Aorta (tissue), 5 donors: ENCODE results near the gene SYNCRIP. TPM values are rescaled to one million over a fixed set of nuclear protein-coding genes. Genes with fewer than 3 reads are reported as not detected.
"Not testable (repeated sequence)": the region's sequence is repeated elsewhere in the genome, so short reads cannot be mapped to it uniquely, and the experiment has no call there.

Experiments used
- ATAC-seq: fragments of 200-7000 bp; cut with Tn5 transposase; one replicate; pipeline ENCODE4 v1.9.1; 2022; ENCODE audit warnings: moderate library complexity; ENCODE audit not compliant: low FRiP score
- DNase-seq, 2 donors: peaks; one replicate each; pipeline ENCODE4 v3.0.0-alpha.2; 2020
- H3K27ac ChIP-seq, 2 donors: one replicate each; pipeline ENCODE4 v1.5.1; 2013; ENCODE audit warnings: low read length in 2 of 2, mild to moderate bottlenecking in 2 of 2, moderate library complexity in 2 of 2, control low read depth in 1 of 2, inconsistent platforms in 1 of 2, low read depth in 1 of 2
- H3K27me3 ChIP-seq, 2 donors: one replicate each; pipeline ENCODE4 v1.6.1; 2013; ENCODE audit warnings: control low read depth in 1 of 2, low read length in 1 of 2, mild to moderate bottlenecking in 1 of 2, moderate library complexity in 1 of 2; ENCODE audit not compliant: insufficient read depth in 2 of 2, control insufficient read depth in 1 of 2
- H3K36me3 ChIP-seq, 2 donors: one replicate each; pipeline ENCODE4 v1.6.1; 2013; ENCODE audit warnings: control low read depth in 1 of 2, low read length in 1 of 2, mild to moderate bottlenecking in 1 of 2; ENCODE audit not compliant: insufficient read depth in 2 of 2, control insufficient read depth in 1 of 2
- H3K4me1 ChIP-seq, 2 donors: one replicate each; pipeline ENCODE4 v1.6.1; 2013; ENCODE audit warnings: low read length in 2 of 2, control low read depth in 1 of 2, mild to moderate bottlenecking in 1 of 2, moderate library complexity in 1 of 2; ENCODE audit not compliant: insufficient read depth in 2 of 2, control insufficient read depth in 1 of 2
- H3K4me3 ChIP-seq, 2 donors: one replicate each; pipeline ENCODE4 v1.5.1; 2013; ENCODE audit warnings: low read length in 2 of 2, control low read depth in 1 of 2, mild to moderate bottlenecking in 1 of 2
- H3K9me3 ChIP-seq: one replicate; pipeline ENCODE4 v1.6.1; 2013; ENCODE audit warnings: mild to moderate bottlenecking, low read length; ENCODE audit not compliant: control insufficient read depth
- WGBS, 2 donors: extraction: QIAGEN DNeasy Blood & Tissue Kit; methylation state at CpG; one replicate each; pipeline ENCODE4 v1.1.7; 2013; 5-methylcytosine and 5-hydroxymethylcytosine counted together
- intact Hi-C, 2 donors: fragments of 100-400 bp; cut with DNase I; formaldehyde crosslinking; loops; one replicate each; pipeline versions ENCODE4 v1.14.2 to v1.15.0; 2022
- polyA plus RNA-seq, 2 donors: library from polyadenylated mRNA; stranded (reverse); fragments of 200-250 nt; gene quantifications; one replicate each; pipeline ENCODE4 v1.2.3, GENCODE V29; 2013
- total RNA-seq, 2 donors: library from RNA; stranded (reverse); fragmentation: NEBNext Ultra II Directional; extraction: Animal tissue kit (Norgen Biotek cat#: 25700); gene quantifications; one replicate each; pipeline ENCODE4 v1.2.1, GENCODE V29; 2021
- donor health status: healthy with polysubstance abuse.
- donor health status: Bipolar disorder and iron deficiency.
- donor health status: DM: no; HTN: no; CAD: no.
- donor health status: DM: no; HTN: no; CAD: no.
- donor health status: DM: yes; HTN: yes; CAD: no.

Gene SYNCRIP
- total and polyA plus RNA-seq, 4 donors: 35.2 to 119 (median 75.2) TPM

- intact Hi-C loops: no loop called here
Observed at GRCh38 chr6:85579581-85579980, 63.1 kb downstream of the SYNCRIP start.

GRCh38 chr6:85576476-85576875 is 66.2 kb downstream of the SYNCRIP start:
- H3K4me1 ChIP-seq: peaks cover 0 to 2% of the 10 kb centered on the region in 2 donors
- H3K27me3 ChIP-seq: no peaks in the 10 kb centered on the region
- H3K4me3 ChIP-seq: no peak overlapping the region
- H3K27ac ChIP-seq: no peak overlapping the region
- intact Hi-C loops: no loop called here
- peaks cover 0 to 2% of the 10 kb centered on the region in 2 donors for H3K36me3 ChIP-seq
- DNase-seq (no peak), ATAC-seq (no peak)
- WGBS, 2 donors: 85% methylated on average over 2 of the region's 2 CpGs
- H3K9me3 ChIP-seq: no peaks in the 10 kb centered on the region

More at GRCh38 chr6:85579581-85579980, 63.1 kb downstream of the SYNCRIP start:
- Histone ChIP-seq H3K36me3 (peaks cover 0 to 2% of the 10 kb centered on the region in 2 donors), H3K27ac (no peak overlapping the region), H3K4me1 (peaks cover 0 to 2% of the 10 kb centered on the region in 2 donors), H3K27me3 (no peaks in the 10 kb centered on the region), H3K4me3 (no peak overlapping the region), H3K9me3 (no peaks in the 10 kb centered on the region)
- DNase-seq (no peak), ATAC-seq (no peak)
- WGBS, 2 donors: 59 to 75% methylated on average over 4 of the region's 4 CpGs

- intact Hi-C loops: no loop called here
- Histone ChIP-seq H3K9me3 (no peaks in the 10 kb centered on the region), H3K27me3 (no peaks in the 10 kb centered on the region), H3K4me1 (peaks cover 0 to 2% of the 10 kb centered on the region in 2 donors), H3K4me3 (no peak overlapping the region), H3K27ac (no peak overlapping the region), H3K36me3 (peaks cover 0 to 2% of the 10 kb centered on the region in 2 donors)
- no peak for DNase-seq
- no peak for ATAC-seq
Observed at GRCh38 chr6:85574932-85575598, 67.6 kb downstream of the SYNCRIP start.

- H3K4me3 ChIP-seq: no peak overlapping the region
- no peaks in the 10 kb centered on the region for H3K27me3 ChIP-seq
- no peak for DNase-seq
- H3K9me3 ChIP-seq: no peaks in the 10 kb centered on the region
- no peak for ATAC-seq
- H3K27ac ChIP-seq: no peak overlapping the region
- peaks cover 0 to 2% of the 10 kb centered on the region in 2 donors for H3K4me1 ChIP-seq
- intact Hi-C loops: no loop called here
- H3K36me3 ChIP-seq: peaks cover 0 to 2% of the 10 kb centered on the region in 2 donors
Observed at GRCh38 chr6:85569323-85569722, 73.4 kb downstream of the SYNCRIP start.

- intact Hi-C loops: no loop called here
Observed at GRCh38 chr6:85568411-85568810, 74.3 kb downstream of the SYNCRIP start.

GRCh38 chr6:85565736-85566135 is 77.0 kb downstream of the SYNCRIP start:
- H3K36me3 ChIP-seq: peaks cover 0 to 2% of the 10 kb centered on the region in 2 donors
- 23 to 25% methylated on average over 1 of the region's 1 CpG for WGBS, 2 donors
- no peak for ATAC-seq

More at GRCh38 chr6:85568411-85568810, 74.3 kb downstream of the SYNCRIP start:
- no peak for DNase-seq
- no peak for ATAC-seq
- Histone ChIP-seq H3K36me3 (peaks cover 0 to 2% of the 10 kb centered on the region in 2 donors), H3K4me1 (peaks cover 0 to 2% of the 10 kb centered on the region in 2 donors), H3K27ac (no peak overlapping the region), H3K9me3 (no peaks in the 10 kb centered on the region), H3K27me3 (no peaks in the 10 kb centered on the region), H3K4me3 (no peak overlapping the region)
- 70 to 72% methylated on average over 6 of the region's 6 CpGs for WGBS, 2 donors

GRCh38 chr6:85564223-85564622 is 78.5 kb downstream of the SYNCRIP start:
- intact Hi-C loops, H3K4me1 ChIP-seq, H3K27me3 ChIP-seq, H3K36me3 ChIP-seq, ATAC-seq, H3K4me3 ChIP-seq, H3K27ac ChIP-seq, H3K9me3 ChIP-seq, DNase-seq: not testable (repeated sequence)
- 100% methylated on average over 1 of the region's 2 CpGs for WGBS, 2 donors

More at GRCh38 chr6:85565736-85566135, 77.0 kb downstream of the SYNCRIP start:
- DNase-seq: no peak
- H3K27me3 ChIP-seq: no peaks in the 10 kb centered on the region
- no peaks in the 10 kb centered on the region for H3K9me3 ChIP-seq
- no peak overlapping the region for H3K27ac ChIP-seq
- H3K4me1 ChIP-seq: peaks cover 0 to 2% of the 10 kb centered on the region in 2 donors
- H3K4me3 ChIP-seq: no peak overlapping the region
- intact Hi-C loops: no loop called here

Other genes starting within 250 kb of the SYNCRIP start
- gene NT5E, start 192.8 kb downstream of the SYNCRIP start, total RNA-seq: 10 to 100 TPM; 63.2 to 68.9 TPM
- gene NT5E, start 192.8 kb downstream of the SYNCRIP start, polyA plus RNA-seq: 10 to 100 TPM; 19.7 to 30.6 TPM
- 10 to 100 TPM; 82.3 to 85.1 TPM for gene SNX14, start 49.0 kb downstream of the SYNCRIP start, total RNA-seq
- gene SNX14, start 49.0 kb downstream of the SYNCRIP start, polyA plus RNA-seq: 10 to 100 TPM; 10.9 to 81.4 TPM